ENCODE data around the gene ADCY9.

Gene ADCY9

DNA sequence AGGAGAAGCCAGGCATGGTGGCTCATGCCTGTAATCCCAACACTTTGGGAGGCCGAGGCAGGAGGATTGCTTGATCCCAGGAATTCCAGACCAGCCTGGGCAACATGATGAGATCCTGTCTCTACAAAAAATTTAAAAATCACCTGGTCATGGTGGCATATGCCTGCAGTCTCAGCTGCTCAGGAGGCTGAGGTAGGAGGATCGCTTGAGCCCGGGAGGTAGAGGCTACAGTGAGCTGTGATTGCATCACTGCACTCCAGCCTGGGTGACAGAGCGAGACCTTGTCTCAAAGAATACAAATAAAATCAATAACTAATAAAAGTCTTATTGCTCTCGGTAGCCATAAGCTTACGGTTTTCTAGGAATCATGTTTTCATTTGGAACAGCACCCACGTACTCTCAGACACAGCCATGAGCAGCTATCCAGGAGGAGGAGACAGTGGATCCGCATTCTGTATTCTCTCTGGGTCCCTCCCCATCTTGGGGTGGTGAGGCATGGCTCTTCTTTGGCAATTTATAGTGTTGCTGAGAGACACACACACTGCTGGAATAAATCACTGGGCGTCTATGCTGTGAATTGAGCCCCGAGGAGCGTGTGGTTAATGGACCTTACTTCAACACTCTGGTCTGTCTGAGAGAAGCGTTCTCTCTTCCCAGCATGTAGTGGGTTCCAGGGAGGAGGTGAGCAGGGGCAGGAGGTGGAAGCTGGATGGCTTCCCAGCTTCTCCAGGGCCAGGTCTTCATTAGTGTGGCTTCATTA is 8.5 kb upstream of the ADCY9 start:
- Histone ChIP-seq H3F3A (ENCODE audit: insufficient read depth) (no peaks in the 10 kb centered on the region), H3K27me3 (ENCODE audit: low read length) (no peaks in the 10 kb centered on the region), H3K79me2 (ENCODE audit: insufficient read depth, low read length) (no peaks in the 10 kb centered on the region), H3K9me3 (ENCODE audit: insufficient read depth, low read length) (no peaks in the 10 kb centered on the region), H3K4me3 (ENCODE audit: insufficient read depth, low read length, poor library complexity, severe bottlenecking) (no peak overlapping the region), H3K36me3 (ENCODE audit: low read length) (no peaks in the 10 kb centered on the region), H2AFZ (ENCODE audit: low read depth, low read length, severe bottlenecking) (no peak overlapping the region), H3K9ac (ENCODE audit: low read length) (no peak overlapping the region), H3K27ac (ENCODE audit: low read depth, low read length) (no peak overlapping the region), H4K20me1 (ENCODE audit: low read depth, low read length) (no peaks in the 10 kb centered on the region), H3K9me2 (replicated peaks; ENCODE audit: insufficient read depth, low read length) (no peaks in the 10 kb centered on the region), H3K4me2 (ENCODE audit: low read depth, low read length, poor library complexity, severe bottlenecking) (no peak overlapping the region)
- TF ChIP-seq, protein P1, sequence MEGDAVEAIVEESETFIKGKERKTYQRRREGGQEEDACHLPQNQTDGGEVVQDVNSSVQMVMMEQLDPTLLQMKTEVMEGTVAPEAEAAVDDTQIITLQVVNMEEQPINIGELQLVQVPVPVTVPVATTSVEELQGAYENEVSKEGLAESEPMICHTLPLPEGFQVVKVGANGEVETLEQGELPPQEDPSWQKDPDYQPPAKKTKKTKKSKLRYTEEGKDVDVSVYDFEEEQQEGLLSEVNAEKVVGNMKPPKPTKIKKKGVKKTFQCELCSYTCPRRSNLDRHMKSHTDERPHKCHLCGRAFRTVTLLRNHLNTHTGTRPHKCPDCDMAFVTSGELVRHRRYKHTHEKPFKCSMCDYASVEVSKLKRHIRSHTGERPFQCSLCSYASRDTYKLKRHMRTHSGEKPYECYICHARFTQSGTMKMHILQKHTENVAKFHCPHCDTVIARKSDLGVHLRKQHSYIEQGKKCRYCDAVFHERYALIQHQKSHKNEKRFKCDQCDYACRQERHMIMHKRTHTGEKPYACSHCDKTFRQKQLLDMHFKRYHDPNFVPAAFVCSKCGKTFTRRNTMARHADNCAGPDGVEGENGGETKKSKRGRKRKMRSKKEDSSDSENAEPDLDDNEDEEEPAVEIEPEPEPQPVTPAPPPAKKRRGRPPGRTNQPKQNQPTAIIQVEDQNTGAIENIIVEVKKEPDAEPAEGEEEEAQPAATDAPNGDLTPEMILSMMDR (IDR thresholded peaks at IDR 0.05; ENCODE audit: insufficient read depth, low read length, poor library complexity, severe bottlenecking) = no peak
- TF ChIP-seq EZH2phosphoT487 (conservative IDR thresholded peaks at IDR 0.05; ENCODE audit: low read length) = no peak

DNA sequence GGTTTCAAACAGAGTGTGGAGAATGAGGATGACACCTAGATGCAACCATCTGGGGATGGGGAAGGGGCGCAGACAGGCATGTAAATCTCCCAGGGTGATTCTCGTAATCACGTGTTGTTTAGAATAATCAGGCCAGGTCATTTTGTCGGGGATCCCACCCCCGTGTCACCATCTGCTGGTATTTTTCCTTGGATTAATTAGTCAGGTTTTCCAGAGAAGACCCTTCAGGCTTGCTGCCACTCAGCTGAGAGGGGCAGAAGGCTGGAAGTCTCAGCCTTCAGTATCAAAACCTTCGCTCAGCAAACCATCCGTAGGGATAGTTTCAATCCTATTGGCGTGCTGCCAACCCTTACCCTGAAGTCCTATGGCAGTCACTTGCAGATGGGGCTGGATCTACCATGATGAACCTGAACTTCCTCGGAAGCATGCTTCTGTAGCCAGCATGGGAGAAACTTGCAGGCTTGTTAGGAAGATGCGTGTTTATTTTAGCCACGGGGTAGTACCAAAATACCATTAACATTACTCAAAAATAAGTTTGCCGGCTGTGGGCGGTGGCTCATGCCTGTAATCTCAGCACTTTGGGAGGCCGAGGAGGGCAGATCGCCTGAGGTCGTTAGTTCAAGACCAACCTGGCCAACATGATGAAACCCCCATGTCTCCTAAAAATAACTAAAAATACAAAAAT is 7.5 kb upstream of the ADCY9 start:
- Histone ChIP-seq H3K4me2 (ENCODE audit: low read depth, low read length, poor library complexity, severe bottlenecking) (no peak overlapping the region), H3K9me3 (ENCODE audit: insufficient read depth, low read length) (no peaks in the 10 kb centered on the region), H3K79me2 (ENCODE audit: insufficient read depth, low read length) (no peaks in the 10 kb centered on the region), H3K4me3 (ENCODE audit: insufficient read depth, low read length, poor library complexity, severe bottlenecking) (no peak overlapping the region), H3K27me3 (ENCODE audit: low read length) (no peaks in the 10 kb centered on the region), H3F3A (ENCODE audit: insufficient read depth) (no peaks in the 10 kb centered on the region), H2AFZ (ENCODE audit: low read depth, low read length, severe bottlenecking) (no peak overlapping the region), H3K9me2 (replicated peaks; ENCODE audit: insufficient read depth, low read length) (no peaks in the 10 kb centered on the region), H3K36me3 (ENCODE audit: low read length) (no peaks in the 10 kb centered on the region), H4K20me1 (ENCODE audit: low read depth, low read length) (no peaks in the 10 kb centered on the region), H3K9ac (ENCODE audit: low read length) (no peak overlapping the region), H3K27ac (ENCODE audit: low read depth, low read length) (no peak overlapping the region)
- TF ChIP-seq, protein P1 (IDR thresholded peaks at IDR 0.05; ENCODE audit: insufficient read depth, low read length, poor library complexity, severe bottlenecking) = no peak
- no peak for TF ChIP-seq EZH2phosphoT487 (conservative IDR thresholded peaks at IDR 0.05; ENCODE audit: low read length)

DNA sequence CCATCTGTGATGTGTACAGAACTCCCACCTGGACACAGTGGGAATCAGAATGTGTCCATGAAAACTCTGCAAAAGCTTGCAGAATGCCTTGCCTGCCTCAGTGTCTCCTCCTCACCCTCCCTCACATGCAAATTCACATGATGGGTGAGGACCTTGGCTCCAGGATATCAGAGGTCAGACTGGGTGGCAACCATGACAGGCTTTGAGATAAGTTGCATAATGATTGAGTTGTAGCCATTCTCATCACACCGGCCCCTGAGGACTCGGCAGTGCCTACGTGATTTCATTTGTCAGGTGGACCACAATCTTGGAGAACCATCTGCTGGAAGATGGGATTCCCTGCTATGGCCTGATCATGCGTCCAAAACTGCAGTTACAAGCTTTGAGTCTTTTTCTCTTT is 3.9 kb upstream of the ADCY9 start:
- H3K9me3 ChIP-seq (ENCODE audit: insufficient read depth, low read length) = no peaks in the 10 kb centered on the region
- H3K36me3 ChIP-seq (ENCODE audit: low read length) = no peaks in the 10 kb centered on the region
- no peak overlapping the region for H3K27ac ChIP-seq (ENCODE audit: low read depth, low read length)
- H4K20me1 ChIP-seq (ENCODE audit: low read depth, low read length) = no peaks in the 10 kb centered on the region
- TF ChIP-seq EZH2phosphoT487 (conservative IDR thresholded peaks at IDR 0.05; ENCODE audit: low read length) = no peak
- no peaks in the 10 kb centered on the region for H3K27me3 ChIP-seq (ENCODE audit: low read length)
- no peak overlapping the region for H3K4me3 ChIP-seq (ENCODE audit: insufficient read depth, low read length, poor library complexity, severe bottlenecking)
- no peak overlapping the region for H3K9ac ChIP-seq (ENCODE audit: low read length)
- no peaks in the 10 kb centered on the region for H3K9me2 ChIP-seq (replicated peaks; ENCODE audit: insufficient read depth, low read length)
- no peaks in the 10 kb centered on the region for H3F3A ChIP-seq (ENCODE audit: insufficient read depth)
- H3K4me2 ChIP-seq (ENCODE audit: low read depth, low read length, poor library complexity, severe bottlenecking) = no peak overlapping the region
- no peak overlapping the region for H2AFZ ChIP-seq (ENCODE audit: low read depth, low read length, severe bottlenecking)
- no peaks in the 10 kb centered on the region for H3K79me2 ChIP-seq (ENCODE audit: insufficient read depth, low read length)

DNA sequence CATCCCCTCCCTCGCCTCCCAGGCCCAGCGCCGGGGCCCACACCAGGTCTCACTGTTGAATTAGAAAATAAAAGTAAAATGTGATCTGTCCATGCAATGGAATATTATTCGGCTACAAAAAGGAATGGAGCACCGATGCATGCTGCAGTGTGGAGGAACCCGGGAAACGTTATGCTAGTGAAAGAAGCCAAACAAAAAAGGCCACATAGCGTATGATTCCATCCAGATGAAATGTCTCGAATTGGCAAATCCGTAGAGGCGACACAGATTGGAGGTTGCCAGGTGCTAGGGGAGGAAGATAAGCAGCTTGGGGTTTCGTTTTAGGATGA is 972 bp upstream of the ADCY9 start:
- no peak overlapping the region for H3K9ac ChIP-seq (ENCODE audit: low read length)
- H3K4me3 ChIP-seq (ENCODE audit: insufficient read depth, low read length, poor library complexity, severe bottlenecking) = no peak overlapping the region
- H3K9me2 ChIP-seq (replicated peaks; ENCODE audit: insufficient read depth, low read length) = no peaks in the 10 kb centered on the region
- no peak overlapping the region for H3K4me2 ChIP-seq (ENCODE audit: low read depth, low read length, poor library complexity, severe bottlenecking)
- no peaks in the 10 kb centered on the region for H3K79me2 ChIP-seq (ENCODE audit: insufficient read depth, low read length)
- no peak for TF ChIP-seq EZH2phosphoT487 (conservative IDR thresholded peaks at IDR 0.05; ENCODE audit: low read length)
- TF ChIP-seq, protein P1 (IDR thresholded peaks at IDR 0.05; ENCODE audit: insufficient read depth, low read length, poor library complexity, severe bottlenecking) = no peak
- no peaks in the 10 kb centered on the region for H3K36me3 ChIP-seq (ENCODE audit: low read length)
- no peaks in the 10 kb centered on the region for H3K27me3 ChIP-seq (ENCODE audit: low read length)
- H2AFZ ChIP-seq (ENCODE audit: low read depth, low read length, severe bottlenecking) = no peak overlapping the region
- H3F3A ChIP-seq (ENCODE audit: insufficient read depth) = no peaks in the 10 kb centered on the region
- H3K27ac ChIP-seq (ENCODE audit: low read depth, low read length) = no peak overlapping the region
- no peaks in the 10 kb centered on the region for H3K9me3 ChIP-seq (ENCODE audit: insufficient read depth, low read length)
- H4K20me1 ChIP-seq (ENCODE audit: low read depth, low read length) = no peaks in the 10 kb centered on the region

Data from SU-DHL-6 (cell line).